Neuronal stem cell (in vitro differentiated cells): ENCODE data around the gene ID3.

Experiments used
- DNase-seq: peaks from one replicate; pipeline ENCODE4 v3.0.0-alpha.2; 2013; ENCODE audit warnings: low spot score
- H2AFZ ChIP-seq: one replicate; pipeline ENCODE4 v1.6.1; 2013; ENCODE audit warnings: mild to moderate bottlenecking, low read length, inconsistent platforms
- H2AK5ac ChIP-seq: 2 replicates; pipeline ENCODE4 v1.6.1; 2013; ENCODE audit warnings: low read depth, mild to moderate bottlenecking, inconsistent platforms, low read length, moderate library complexity, mixed read lengths
- H2BK120ac ChIP-seq: 2 replicates; pipeline ENCODE4 v1.6.1; 2013; ENCODE audit warnings: low read depth, mild to moderate bottlenecking, inconsistent platforms, low read length, moderate library complexity, mixed read lengths
- H2BK12ac ChIP-seq: one replicate; pipeline ENCODE4 v1.6.1; 2013; ENCODE audit warnings: low read length, inconsistent platforms
- H2BK15ac ChIP-seq: 2 replicates; pipeline ENCODE4 v1.6.1; 2013; ENCODE audit warnings: mild to moderate bottlenecking, low read length, inconsistent platforms, mixed read lengths
- H2BK5ac ChIP-seq: one replicate; pipeline ENCODE4 v1.6.1; 2013; ENCODE audit warnings: inconsistent platforms, mild to moderate bottlenecking, low read length, moderate library complexity
- H3K14ac ChIP-seq: one replicate; pipeline ENCODE4 v1.6.1; 2013; ENCODE audit warnings: low read length, inconsistent platforms
- H3K18ac ChIP-seq: 2 replicates; pipeline ENCODE4 v1.6.1; 2013; ENCODE audit warnings: low read length, inconsistent platforms
- H3K23ac ChIP-seq: 2 replicates; pipeline ENCODE4 v1.6.1; 2013; ENCODE audit warnings: low read depth, mild to moderate bottlenecking, mixed read lengths, low read length, inconsistent platforms; ENCODE audit not compliant: poor library complexity
- H3K27ac ChIP-seq: replicated peaks from 3 replicates; pipeline ENCODE4 v1.5.1; 2013; ENCODE audit warnings: low read length, inconsistent platforms
- H3K27me3 ChIP-seq, 3 experiments: 2 replicates each; pipeline ENCODE4 v1.6.1; 2013; ENCODE audit warnings: low read length in 3 of 3, mild to moderate bottlenecking in 2 of 3, inconsistent platforms in 1 of 3, low read depth in 1 of 3, mixed read lengths in 1 of 3, moderate library complexity in 1 of 3; ENCODE audit not compliant: control insufficient read depth in 3 of 3, insufficient read depth in 3 of 3
- H3K36me3 ChIP-seq, 2 donors: replicated peaks in 1 of 2; 2 replicates each; pipeline ENCODE4 v1.6.1; 2013; ENCODE audit warnings: low read length in 2 of 2; ENCODE audit not compliant: control insufficient read depth in 2 of 2, insufficient read depth in 2 of 2
- H3K4ac ChIP-seq: 2 replicates; pipeline ENCODE4 v1.6.1; 2013; ENCODE audit warnings: inconsistent platforms, mild to moderate bottlenecking, low read length, moderate library complexity
- H3K4me1 ChIP-seq, 2 donors: 1 replicate in 1 of 2; 2 replicates in 1 of 2; pipeline ENCODE4 v1.6.1; 2013; ENCODE audit warnings: low read length in 2 of 2, low read depth in 1 of 2; ENCODE audit not compliant: control insufficient read depth in 2 of 2, insufficient read depth in 1 of 2
- H3K4me2 ChIP-seq: one replicate; pipeline ENCODE4 v1.6.1; 2013; ENCODE audit warnings: mild to moderate bottlenecking, low read length, inconsistent platforms; ENCODE audit not compliant: insufficient read depth, poor library complexity, severe bottlenecking
- H3K4me3 ChIP-seq, 2 donors: 2 replicates each; pipeline ENCODE4 v1.5.1; 2013; ENCODE audit warnings: low read length in 2 of 2, mild to moderate bottlenecking in 2 of 2, inconsistent platforms in 1 of 2, moderate library complexity in 1 of 2
- H3K79me1 ChIP-seq: one replicate; pipeline ENCODE4 v1.6.1; 2013; ENCODE audit warnings: low read depth, mild to moderate bottlenecking, inconsistent platforms, low read length, moderate library complexity
- H3K9ac ChIP-seq: one replicate; pipeline ENCODE4 v1.6.1; 2013; ENCODE audit warnings: mild to moderate bottlenecking, low read depth, low read length, inconsistent platforms; ENCODE audit not compliant: poor library complexity
- H3K9me3 ChIP-seq, 2 donors: replicated peaks in 1 of 2; 2 replicates each; pipeline versions ENCODE3 to v1.6.1; 2013; ENCODE audit warnings: low read length in 2 of 2, mild to moderate bottlenecking in 2 of 2, inconsistent platforms in 1 of 2, low read depth in 1 of 2, mixed read lengths in 1 of 2, moderate library complexity in 1 of 2; ENCODE audit not compliant: control insufficient read depth in 2 of 2, insufficient read depth in 1 of 2
- H4K8ac ChIP-seq: one replicate; pipeline ENCODE4 v1.6.1; 2013; ENCODE audit warnings: low read depth, mild to moderate bottlenecking, inconsistent platforms, low read length, moderate library complexity
- H4K91ac ChIP-seq: one replicate; pipeline ENCODE4 v1.6.1; 2013; ENCODE audit warnings: low read length, low read depth, mild to moderate bottlenecking, inconsistent platforms; ENCODE audit not compliant: poor library complexity
- WGBS, 2 donors: extraction: QIAGEN DNeasy Blood & Tissue Kit; methylation state at CpG; one replicate each; pipeline ENCODE4 v1.1.7; 2013; ENCODE audit warnings: missing lambda C conversion rate in 2 of 2, mixed read lengths in 1 of 2; ENCODE audit not compliant: insufficient read length in 2 of 2, insufficient replicate concordance in 1 of 2; ENCODE audit errors: extremely low coverage in 2 of 2; 5-methylcytosine and 5-hydroxymethylcytosine counted together

ID3 gene

DNA sequence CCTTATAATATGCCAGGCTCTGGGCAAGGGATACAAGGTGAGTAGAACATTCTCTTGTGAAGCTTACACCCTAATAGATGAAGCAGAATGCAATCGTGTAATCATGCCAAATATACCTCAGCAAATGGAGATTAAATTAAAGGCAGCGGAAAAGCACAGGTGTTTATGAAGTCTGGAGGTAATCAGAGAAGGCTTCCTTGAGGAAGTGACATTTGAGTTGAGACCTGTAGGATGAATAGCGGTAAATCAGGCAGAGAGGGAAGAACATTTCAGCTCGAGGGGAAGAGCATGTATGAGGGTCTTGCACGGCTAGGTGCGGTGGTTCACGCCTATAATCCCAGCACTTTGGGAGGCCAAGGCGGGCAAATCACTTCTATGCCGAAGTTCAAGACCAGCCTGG, 41.7 kb downstream of the ID3 start:
- no peak for DNase-seq

DNA sequence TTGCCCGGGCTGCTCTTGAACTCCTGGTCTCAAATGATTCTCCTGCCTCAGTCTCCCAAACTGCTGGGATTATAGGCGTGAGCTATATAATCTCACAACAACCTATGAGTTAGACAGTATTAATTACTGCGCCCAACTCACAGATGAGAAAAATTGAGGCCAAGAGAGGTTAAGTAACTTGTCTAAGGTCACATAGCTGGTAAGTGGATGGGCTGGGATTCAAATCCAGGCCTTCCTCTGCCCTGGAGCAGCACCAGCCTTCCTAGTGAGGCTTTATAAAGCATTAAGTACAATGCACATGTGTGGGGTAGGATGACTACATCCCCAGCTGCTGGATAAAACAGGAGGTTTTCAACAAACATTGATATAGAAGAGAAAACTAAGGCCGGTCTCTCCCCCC, 43.4 kb downstream of the ID3 start:
- no peak for DNase-seq
- H2BK15ac ChIP-seq: no peak overlapping the region
- no CpG with 5 or more reads among the region's 4 CpGs for WGBS, 2 donors

More for the DNA sequence above, 41.7 kb downstream of the ID3 start:
- WGBS, 2 donors: no CpG with 5 or more reads among the region's 9 CpGs
- Histone ChIP-seq H3K4me3 (no peak overlapping the region), H3K27me3 (no peaks in the 10 kb centered on the region), H3K4me1 (no peaks in the 10 kb centered on the region), H4K8ac (no peak overlapping the region), H3K4ac (no peak overlapping the region), H2BK12ac (no peak overlapping the region), H3K9me3 (peaks cover 0 to 2% of the 10 kb centered on the region in 2 donors), H3K4me2 (no peak overlapping the region), H2AFZ (no peak overlapping the region), H4K91ac (no peak overlapping the region), H3K36me3 (peaks cover 31 to 98% of the 10 kb centered on the region in 2 donors), H3K14ac (no peak overlapping the region), H2BK120ac (no peak overlapping the region), H2AK5ac (no peak overlapping the region), H2BK5ac (no peak overlapping the region), H3K23ac (no peak overlapping the region), H3K9ac (no peak overlapping the region), H3K79me1 (no peaks in the 10 kb centered on the region), H3K27ac (no peak overlapping the region), H3K18ac (no peak overlapping the region), H2BK15ac (no peak overlapping the region)

DNA sequence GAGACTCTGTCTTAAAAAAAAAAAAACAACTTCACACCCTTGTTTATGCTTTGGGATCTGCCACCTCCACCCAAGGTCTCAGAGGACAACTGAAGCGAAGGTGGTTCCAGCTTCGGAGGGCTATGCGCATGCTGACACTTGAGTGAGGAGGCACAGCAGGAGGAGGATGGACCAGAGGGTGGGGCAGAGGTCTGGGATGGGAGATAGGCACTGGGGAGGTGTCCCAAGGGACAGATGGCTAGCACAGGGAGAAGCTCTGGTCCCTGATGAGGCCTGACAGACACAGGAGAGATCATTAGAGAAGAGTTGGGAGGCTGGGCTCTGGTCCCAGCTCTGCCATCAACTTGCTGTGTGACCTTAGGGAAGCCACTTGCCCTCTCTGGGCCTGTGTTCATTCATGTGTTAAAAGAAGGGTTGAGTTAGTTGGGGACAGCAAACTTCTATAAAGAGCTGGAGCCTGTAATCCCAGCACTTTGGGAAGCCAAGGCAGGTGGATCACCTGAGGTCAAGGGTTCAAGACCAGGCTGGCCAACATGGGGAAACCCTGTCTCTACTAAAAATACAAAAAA, 45.1 kb downstream of the ID3 start:
- Histone ChIP-seq H3K9me3 (peaks cover 0 to 2% of the 10 kb centered on the region in 2 donors), H3K4me3 (no peak overlapping the region), H4K8ac (no peak overlapping the region), H2BK120ac (no peak overlapping the region), H2AK5ac (no peak overlapping the region), H2BK15ac (no peak overlapping the region), H3K14ac (no peak overlapping the region), H2BK5ac (no peak overlapping the region), H2BK12ac (no peak overlapping the region), H3K27me3 (no peaks in the 10 kb centered on the region), H4K91ac (no peak overlapping the region), H3K4ac (no peak overlapping the region), H3K79me1 (no peaks in the 10 kb centered on the region), H3K27ac (no peak overlapping the region), H2AFZ (no peak overlapping the region), H3K36me3 (peaks cover 35 to 98% of the 10 kb centered on the region in 2 donors), H3K9ac (no peak overlapping the region), H3K18ac (no peak overlapping the region), H3K23ac (no peak overlapping the region), H3K4me1 (no peaks in the 10 kb centered on the region), H3K4me2 (no peak overlapping the region)
- no CpG with 5 or more reads among the region's 3 CpGs for WGBS, 2 donors
- DNase-seq: no peak

More for the DNA sequence above, 43.4 kb downstream of the ID3 start:
- Histone ChIP-seq H3K4me3 (no peak overlapping the region), H3K18ac (no peak overlapping the region), H3K27me3 (no peaks in the 10 kb centered on the region), H3K23ac (no peak overlapping the region), H3K4ac (no peak overlapping the region), H3K27ac (no peak overlapping the region), H3K9ac (no peak overlapping the region), H3K4me1 (no peaks in the 10 kb centered on the region), H2AK5ac (no peak overlapping the region), H3K9me3 (peaks cover 0 to 2% of the 10 kb centered on the region in 2 donors), H3K4me2 (no peak overlapping the region), H3K14ac (no peak overlapping the region), H4K91ac (no peak overlapping the region), H2BK120ac (no peak overlapping the region), H3K36me3 (peaks cover 27 to 98% of the 10 kb centered on the region in 2 donors), H2BK12ac (no peak overlapping the region), H3K79me1 (no peaks in the 10 kb centered on the region), H2AFZ (no peak overlapping the region), H4K8ac (no peak overlapping the region), H2BK5ac (no peak overlapping the region)

DNA sequence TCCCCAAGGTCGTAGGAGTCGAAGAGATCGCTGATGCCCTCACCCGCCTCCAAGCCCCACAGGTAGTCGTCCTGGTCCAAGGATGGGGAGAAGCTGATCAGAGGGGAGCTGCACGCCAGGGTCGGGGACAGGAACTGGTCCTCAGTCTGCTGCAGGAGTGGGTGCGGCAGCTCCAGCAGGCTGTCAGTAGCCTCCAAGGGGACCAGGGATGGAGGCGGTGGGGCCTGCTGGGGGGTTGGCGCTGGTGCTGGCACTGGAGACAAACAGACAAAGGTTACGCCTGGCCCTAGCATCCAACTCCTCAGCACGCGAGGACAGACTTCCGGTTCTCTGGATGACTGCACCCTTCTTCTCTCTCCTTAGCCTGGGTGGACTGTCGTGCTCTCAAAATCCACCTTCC, 49.4 kb downstream of the ID3 start:
- Histone ChIP-seq H3K23ac (no peak overlapping the region), H2AK5ac (peak overlapping the region; percentile 56), H3K18ac (no peak overlapping the region), H3K79me1 (no peaks in the 10 kb centered on the region), H3K27ac (no peak overlapping the region), H4K8ac (no peak overlapping the region), H3K4me1 (peaks cover 2% of the 10 kb centered on the region in 2 donors), H2BK120ac (no peak overlapping the region), H3K27me3 (no peaks in the 10 kb centered on the region), H3K4me3 (no peak overlapping the region), H3K4ac (no peak overlapping the region), H2BK5ac (peak overlapping the region; percentile 13), H2AFZ (no peak overlapping the region), H3K14ac (no peak overlapping the region), H3K36me3 (peaks cover 22 to 95% of the 10 kb centered on the region in 2 donors), H3K9me3 (no peaks in the 10 kb centered on the region), H2BK15ac (no peak overlapping the region), H2BK12ac (no peak overlapping the region), H3K9ac (peak overlapping the region; percentile 12), H4K91ac (no peak overlapping the region), H3K4me2 (no peak overlapping the region)
- no CpG with 5 or more reads among the region's 15 CpGs for WGBS, 2 donors
- no peak for DNase-seq
